HTR-8/SVneo (cell line): Measurements from ENCODE around the gene FHOD3.

ENCODE experiments used
- DNase-seq: peaks from one replicate; pipeline ENCODE4 v3.0.0; 2011; ENCODE audit warnings: low spot score, mixed read lengths; ENCODE audit not compliant: insufficient read length
- FAIRE-seq: peaks from 2 replicates; lab custom pipeline; 2011; peaks lifted over from hg19 to GRCh38; lab: Jason Lieb, UNC

Gene FHOD3

GRCh38 chr18:36494160-36494437 is 196.6 kb downstream of the FHOD3 start:
- FAIRE-seq (no peak), DNase-seq (no peak)

- no peak for FAIRE-seq
- DNase-seq = no peak
Measured at GRCh38 chr18:36496022-36496421, 198.5 kb downstream of the FHOD3 start.

- DNase-seq (no peak), FAIRE-seq (no peak)
Measured at GRCh38 chr18:36499938-36500337, 202.4 kb downstream of the FHOD3 start.

- FAIRE-seq (no peak), DNase-seq (no peak)
Measured at GRCh38 chr18:36501100-36501499, 203.6 kb downstream of the FHOD3 start.

- FAIRE-seq (no peak), DNase-seq (no peak)
Measured at GRCh38 chr18:36503477-36503876, 206.0 kb downstream of the FHOD3 start.

GRCh38 chr18:36504928-36505327 is 207.4 kb downstream of the FHOD3 start:
- FAIRE-seq = no peak
- DNase-seq = no peak

GRCh38 chr18:36505665-36506064 is 208.2 kb downstream of the FHOD3 start:
- no peak for FAIRE-seq
- DNase-seq = no peak

GRCh38 chr18:36509646-36510197 is 212.2 kb downstream of the FHOD3 start:
- FAIRE-seq = no peak
- no peak for DNase-seq

GRCh38 chr18:36511791-36512352 is 214.4 kb downstream of the FHOD3 start:
- no peak for DNase-seq
- no peak for FAIRE-seq

GRCh38 chr18:36513556-36513955 is 216.0 kb downstream of the FHOD3 start:
- no peak for FAIRE-seq
- no peak for DNase-seq

- FAIRE-seq = no peak
Measured at GRCh38 chr18:36514778-36515177, 217.3 kb downstream of the FHOD3 start.

GRCh38 chr18:36516258-36516657 is 218.7 kb downstream of the FHOD3 start:
- no peak for FAIRE-seq

More at GRCh38 chr18:36514778-36515177, 217.3 kb downstream of the FHOD3 start:
- no peak for DNase-seq

GRCh38 chr18:36516726-36517125 is 219.2 kb downstream of the FHOD3 start:
- FAIRE-seq (no peak), DNase-seq (no peak)

More at GRCh38 chr18:36516258-36516657, 218.7 kb downstream of the FHOD3 start:
- DNase-seq = no peak

GRCh38 chr18:36518839-36519238 is 221.3 kb downstream of the FHOD3 start:
- no peak for FAIRE-seq
- no peak for DNase-seq

- FAIRE-seq (no peak), DNase-seq (no peak)
Measured at GRCh38 chr18:36519358-36519757, 221.8 kb downstream of the FHOD3 start.

GRCh38 chr18:36522509-36522908 is 225.0 kb downstream of the FHOD3 start:
- FAIRE-seq (no peak), DNase-seq (no peak)

- FAIRE-seq (no peak), DNase-seq (no peak)
Measured at GRCh38 chr18:36525913-36526312, 228.4 kb downstream of the FHOD3 start.

GRCh38 chr18:36526611-36527010 is 229.1 kb downstream of the FHOD3 start:
- no peak for FAIRE-seq
- no peak for DNase-seq

- FAIRE-seq = no peak
- no peak for DNase-seq
Measured at GRCh38 chr18:36527051-36527450, 229.5 kb downstream of the FHOD3 start.

GRCh38 chr18:36527740-36528455 is 230.4 kb downstream of the FHOD3 start:
- DNase-seq (no peak), FAIRE-seq (no peak)

- no peak for FAIRE-seq
- no peak for DNase-seq
Measured at GRCh38 chr18:36529747-36530146, 232.2 kb downstream of the FHOD3 start.
